Retinal pigment epithelial cell (primary cell): ENCODE data around the gene CHORDC1.
"Not testable (repeated sequence)": the region's sequence is repeated elsewhere in the genome, so short reads cannot be mapped to it uniquely, and the experiment has no call there.

Experiments
- DNase-seq: peaks from one replicate; pipeline ENCODE4 v3.0.0-alpha.2; 2010; ENCODE audit warnings: low read depth
- H3K4me3 ChIP-seq: 2 replicates; pipeline ENCODE4 v1.5.1; 2011; ENCODE audit warnings: mild to moderate bottlenecking, low read length, control low read depth, moderate library complexity
- TF ChIP-seq, protein P1 (sequence below): conservative IDR thresholded peaks from 2 replicates; pipeline ENCODE4 v1.5.1; 2011; ENCODE audit warnings: low read depth, low read length, control low read depth, inconsistent platforms

Gene CHORDC1

DNA sequence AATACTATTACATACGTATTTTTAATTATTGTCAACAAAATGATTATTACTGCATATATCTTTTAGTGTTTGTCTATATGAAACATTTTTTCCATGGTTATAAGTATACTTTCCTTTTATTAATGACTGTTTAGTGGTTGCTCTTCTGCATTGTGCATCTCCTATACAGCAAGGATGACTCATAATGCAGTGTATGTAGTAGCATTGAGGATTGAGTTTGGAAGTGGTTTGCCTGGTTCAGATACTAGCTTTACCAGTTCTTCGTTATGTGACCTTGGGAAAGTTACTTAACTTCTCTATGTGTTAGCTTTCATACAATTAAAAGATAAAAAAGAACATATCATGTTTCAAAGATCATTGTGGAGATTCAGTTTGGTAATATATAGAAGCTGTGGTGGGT lies 44.1 kb downstream of the CHORDC1 start:
- TF ChIP-seq, protein P1, sequence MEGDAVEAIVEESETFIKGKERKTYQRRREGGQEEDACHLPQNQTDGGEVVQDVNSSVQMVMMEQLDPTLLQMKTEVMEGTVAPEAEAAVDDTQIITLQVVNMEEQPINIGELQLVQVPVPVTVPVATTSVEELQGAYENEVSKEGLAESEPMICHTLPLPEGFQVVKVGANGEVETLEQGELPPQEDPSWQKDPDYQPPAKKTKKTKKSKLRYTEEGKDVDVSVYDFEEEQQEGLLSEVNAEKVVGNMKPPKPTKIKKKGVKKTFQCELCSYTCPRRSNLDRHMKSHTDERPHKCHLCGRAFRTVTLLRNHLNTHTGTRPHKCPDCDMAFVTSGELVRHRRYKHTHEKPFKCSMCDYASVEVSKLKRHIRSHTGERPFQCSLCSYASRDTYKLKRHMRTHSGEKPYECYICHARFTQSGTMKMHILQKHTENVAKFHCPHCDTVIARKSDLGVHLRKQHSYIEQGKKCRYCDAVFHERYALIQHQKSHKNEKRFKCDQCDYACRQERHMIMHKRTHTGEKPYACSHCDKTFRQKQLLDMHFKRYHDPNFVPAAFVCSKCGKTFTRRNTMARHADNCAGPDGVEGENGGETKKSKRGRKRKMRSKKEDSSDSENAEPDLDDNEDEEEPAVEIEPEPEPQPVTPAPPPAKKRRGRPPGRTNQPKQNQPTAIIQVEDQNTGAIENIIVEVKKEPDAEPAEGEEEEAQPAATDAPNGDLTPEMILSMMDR: no peak
- no peak for DNase-seq
- H3K4me3 ChIP-seq: no peak overlapping the region

- TF ChIP-seq, protein P1: no peak
- no peak for DNase-seq
- no peak overlapping the region for H3K4me3 ChIP-seq
Observed at GRCh38 chr11:90176069-90176468, 46.8 kb downstream of the CHORDC1 start.

- TF ChIP-seq, protein P1: no peak
- DNase-seq: no peak
- no peak overlapping the region for H3K4me3 ChIP-seq
Observed at GRCh38 chr11:90171359-90171758, 51.5 kb downstream of the CHORDC1 start.

- DNase-seq: no peak
- TF ChIP-seq, protein P1: no peak
- no peak overlapping the region for H3K4me3 ChIP-seq
Observed at GRCh38 chr11:90168571-90168970, 54.3 kb downstream of the CHORDC1 start.

- not testable (repeated sequence) for H3K4me3 ChIP-seq, DNase-seq
Observed at GRCh38 chr11:90167704-90168103, 55.1 kb downstream of the CHORDC1 start.

DNA sequence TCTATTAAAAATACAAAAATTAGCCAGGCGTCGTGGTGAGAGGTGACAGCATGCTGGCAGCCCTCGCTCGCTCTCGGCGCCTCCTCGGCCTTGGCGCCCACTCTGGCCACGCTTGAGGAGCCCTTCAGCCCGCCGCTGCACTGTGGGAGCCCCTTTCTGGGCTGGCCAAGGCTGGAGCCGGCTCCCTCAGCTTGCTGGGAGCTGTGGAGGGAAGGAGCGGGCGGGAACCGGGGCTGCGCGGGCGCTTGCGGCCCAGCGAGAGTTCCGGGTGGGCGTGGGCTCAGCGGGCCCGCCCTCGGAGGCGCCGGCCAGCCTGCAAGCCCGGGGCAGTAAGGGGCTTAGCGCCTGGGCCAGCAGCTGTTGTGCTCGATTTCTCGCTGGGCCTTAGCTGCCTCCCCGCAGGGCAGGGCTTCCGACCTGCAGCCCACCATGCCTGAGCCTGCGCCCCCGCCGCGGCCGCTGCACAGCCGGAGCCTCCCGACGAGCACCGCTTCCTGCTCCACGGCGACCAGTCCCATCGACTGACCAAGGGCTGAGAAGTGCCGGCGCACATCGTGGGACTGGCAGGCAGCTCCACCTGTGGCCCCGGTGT lies 55.8 kb downstream of the CHORDC1 start:
- not testable (repeated sequence) for H3K4me3 ChIP-seq, DNase-seq
